Effector memory CD4-positive, alpha-beta T cell (primary cell): ENCODE results near the gene SIRT7.

Experiments
- DNase-seq, 3 donors: peaks; one replicate each; pipeline ENCODE4 v3.0.0-alpha.2; 2020
- H3K27ac ChIP-seq: 2 replicates; pipeline ENCODE4 v1.7.0; 2013; ENCODE audit warnings: mild to moderate bottlenecking, low read length, moderate library complexity; ENCODE audit not compliant: insufficient read depth, poor library complexity, severe bottlenecking
- H3K27me3 ChIP-seq: replicated peaks from 2 replicates; pipeline ENCODE4 v1.7.0; 2013; ENCODE audit warnings: mild to moderate bottlenecking, low read length; ENCODE audit not compliant: insufficient read depth, control insufficient read depth, poor library complexity, severe bottlenecking
- H3K36me3 ChIP-seq: 2 replicates; pipeline ENCODE4 v1.7.0; 2013; ENCODE audit warnings: mild to moderate bottlenecking, low read length, moderate library complexity; ENCODE audit not compliant: control insufficient read depth, insufficient read depth
- H3K4me1 ChIP-seq: 2 replicates; pipeline ENCODE4 v1.7.0; 2013; ENCODE audit warnings: low read length, mild to moderate bottlenecking; ENCODE audit not compliant: control insufficient read depth, insufficient read depth, poor library complexity, severe bottlenecking
- H3K4me3 ChIP-seq: 2 replicates; pipeline ENCODE4 v1.7.0; 2013; ENCODE audit warnings: low read length, low read depth, mild to moderate bottlenecking; ENCODE audit not compliant: insufficient read depth, poor library complexity, severe bottlenecking
- H3K9me3 ChIP-seq: 2 replicates; pipeline ENCODE4 v1.7.0; 2013; ENCODE audit warnings: mild to moderate bottlenecking, low read length, moderate library complexity; ENCODE audit not compliant: control insufficient read depth

SIRT7 gene

GRCh38 chr17:81903896-81904599 lies 13.9 kb downstream of the SIRT7 start:
- Histone ChIP-seq H3K36me3 (peaks cover 33% of the 10 kb centered on the region), H3K27me3 (peaks cover 10% of the 10 kb centered on the region), H3K4me3 (no peak overlapping the region), H3K27ac (no peak overlapping the region), H3K4me1 (peaks cover 10% of the 10 kb centered on the region), H3K9me3 (no peaks in the 10 kb centered on the region)
- DNase-seq, result no peak

GRCh38 chr17:81903415-81903831 lies 14.6 kb downstream of the SIRT7 start:
- no peak overlapping the region for H3K27ac ChIP-seq
- peaks cover 10% of the 10 kb centered on the region for H3K27me3 ChIP-seq
- no peak overlapping the region for H3K4me3 ChIP-seq
- DNase-seq, result no peak
- H3K36me3 ChIP-seq, result peaks cover 33% of the 10 kb centered on the region
- H3K4me1 ChIP-seq, result peaks cover 10% of the 10 kb centered on the region
- H3K9me3 ChIP-seq, result no peaks in the 10 kb centered on the region

GRCh38 chr17:81902653-81903414 lies 15.1 kb downstream of the SIRT7 start:
- peaks cover 39% of the 10 kb centered on the region for H3K36me3 ChIP-seq
- no peak overlapping the region for H3K27ac ChIP-seq
- DNase-seq, result no peak
- no peak overlapping the region for H3K4me3 ChIP-seq
- H3K27me3 ChIP-seq, result peaks cover 10% of the 10 kb centered on the region
- H3K4me1 ChIP-seq, result peaks cover 10% of the 10 kb centered on the region
- H3K9me3 ChIP-seq, result no peaks in the 10 kb centered on the region

- no peak within 1 kb of the TSS for H3K4me3 ChIP-seq
- DNase-seq, result no peak
- peaks cover 10% of the 10 kb centered on the region for H3K27me3 ChIP-seq
- peaks cover 10% of the 10 kb centered on the region for H3K4me1 ChIP-seq
- H3K27ac ChIP-seq, result no peak within 1 kb of the TSS
- H3K36me3 ChIP-seq, result peaks cover 38% of the 10 kb centered on the region
- H3K9me3 ChIP-seq, result no peaks in the 10 kb centered on the region
Observed at GRCh38 chr17:81902023-81902652, 15.8 kb downstream of the SIRT7 start, which contains the start of gene NPB. Gene NPB (plus strand): TSS chr17:81902238. CDS start chr17:81902278, 40 bp downstream.

GRCh38 chr17:81901167-81902022 lies 16.6 kb downstream of the SIRT7 start:
- peaks cover 10% of the 10 kb centered on the region for H3K4me1 ChIP-seq
- no peak for DNase-seq
- H3K27me3 ChIP-seq, result peaks cover 10% of the 10 kb centered on the region
- H3K27ac ChIP-seq, result no peak overlapping the region
- H3K36me3 ChIP-seq, result peaks cover 31% of the 10 kb centered on the region
- H3K4me3 ChIP-seq, result no peak overlapping the region
- no peaks in the 10 kb centered on the region for H3K9me3 ChIP-seq

GRCh38 chr17:81900181-81900820 lies 17.7 kb downstream of the SIRT7 start:
- H3K27me3 ChIP-seq, result peaks cover 10% of the 10 kb centered on the region
- DNase-seq, result no peak
- no peak overlapping the region for H3K27ac ChIP-seq
- H3K4me1 ChIP-seq, result peaks cover 10% of the 10 kb centered on the region
- H3K9me3 ChIP-seq, result no peaks in the 10 kb centered on the region
- H3K36me3 ChIP-seq, result peaks cover 29% of the 10 kb centered on the region
- H3K4me3 ChIP-seq, result no peak overlapping the region

- no peak overlapping the region for H3K4me3 ChIP-seq
- peaks cover 10% of the 10 kb centered on the region for H3K4me1 ChIP-seq
- H3K27ac ChIP-seq, result no peak overlapping the region
Observed at GRCh38 chr17:81899514-81900166, 18.3 kb downstream of the SIRT7 start.

GRCh38 chr17:81898885-81899284 lies 19.1 kb downstream of the SIRT7 start:
- Histone ChIP-seq H3K4me3 (no peak overlapping the region), H3K4me1 (peaks cover 10% of the 10 kb centered on the region), H3K9me3 (no peaks in the 10 kb centered on the region), H3K27me3 (peaks cover 10% of the 10 kb centered on the region), H3K36me3 (peaks cover 22% of the 10 kb centered on the region), H3K27ac (no peak overlapping the region)
- no peak for DNase-seq

More at GRCh38 chr17:81899514-81900166, 18.3 kb downstream of the SIRT7 start:
- Histone ChIP-seq H3K27me3 (peaks cover 10% of the 10 kb centered on the region), H3K36me3 (peaks cover 25% of the 10 kb centered on the region), H3K9me3 (no peaks in the 10 kb centered on the region)
- no peak for DNase-seq
